GM19328 (cell line): ENCODE results near the gene TCF21.
"Not testable (repeated sequence)": the region's sequence is repeated elsewhere in the genome, so short reads cannot be mapped to it uniquely, and the experiment has no call there.

Experiments used
- ATAC-seq: cut with Tn5 transposase; IDR thresholded peaks from one replicate; pipeline ENCODE4 v1.9.1; 2021; ENCODE audit warnings: mild to moderate bottlenecking, moderate library complexity; ENCODE audit not compliant: unreplicated experiment

TCF21 gene

GRCh38 chr6:133888929-133889556, at the start of gene TCF21:
Gene TCF21 (plus strand): TSS chr6:133889113. CDS start chr6:133889398, 285 bp downstream.
- no peak for ATAC-seq

GRCh38 chr6:133841176-133841575, 47.7 kb upstream of the TCF21 start:
- ATAC-seq, result no peak

GRCh38 chr6:133843098-133843497, 45.8 kb upstream of the TCF21 start:
- no peak for ATAC-seq

GRCh38 chr6:133844709-133845108, 44.2 kb upstream of the TCF21 start:
- ATAC-seq, result no peak

- ATAC-seq, result no peak
Observed at GRCh38 chr6:133854041-133854363, 34.9 kb upstream of the TCF21 start.

- ATAC-seq, result no peak
Observed at GRCh38 chr6:133854364-133855275, 34.3 kb upstream of the TCF21 start.

- ATAC-seq, result no peak
Observed at GRCh38 chr6:133855276-133855990, 33.5 kb upstream of the TCF21 start.

GRCh38 chr6:133855991-133856370, 32.9 kb upstream of the TCF21 start:
- ATAC-seq, result no peak

- ATAC-seq, result no peak
Observed at GRCh38 chr6:133856911-133857310, 32.0 kb upstream of the TCF21 start.

- ATAC-seq, result no peak
Observed at GRCh38 chr6:133857696-133858095, 31.2 kb upstream of the TCF21 start.

GRCh38 chr6:133861337-133861736, 27.6 kb upstream of the TCF21 start:
- ATAC-seq, result not testable (repeated sequence)

GRCh38 chr6:133863228-133863627, 25.7 kb upstream of the TCF21 start:
- ATAC-seq, result no peak

- no peak for ATAC-seq
Observed at GRCh38 chr6:133865680-133866079, 23.2 kb upstream of the TCF21 start.

GRCh38 chr6:133871131-133871530, 17.8 kb upstream of the TCF21 start:
- no peak for ATAC-seq

- no peak for ATAC-seq
Observed at GRCh38 chr6:133873538-133873937, 15.4 kb upstream of the TCF21 start.

- ATAC-seq, result no peak
Observed at GRCh38 chr6:133877116-133877515, 11.8 kb upstream of the TCF21 start.

GRCh38 chr6:133880006-133880405, 8.9 kb upstream of the TCF21 start:
- ATAC-seq, result no peak

GRCh38 chr6:133880896-133881295, 8.0 kb upstream of the TCF21 start:
- no peak for ATAC-seq

GRCh38 chr6:133886104-133886775, 2.7 kb upstream of the TCF21 start:
- no peak for ATAC-seq

- no peak for ATAC-seq
Observed at GRCh38 chr6:133887156-133887879, 1.6 kb upstream of the TCF21 start.

- no peak for ATAC-seq
Observed at GRCh38 chr6:133887880-133888230, 1.1 kb upstream of the TCF21 start.
